Smooth muscle cell (in vitro differentiated cells): ENCODE measurements around the gene ZNF625. TPM values are rescaled to one million over a fixed set of nuclear protein-coding genes. Genes with fewer than 3 reads are reported as not detected.

Experiments
- DNase-seq: peaks from one replicate; lab custom pipeline; 2025; ENCODE audit not compliant: unreplicated experiment; lab: John Stamatoyannopoulos, UW
- H2AFZ ChIP-seq: fragments of 200-600 bp; sonication (generic); 2 replicates; pipeline ENCODE4 v1.6.0; 2016; ENCODE audit warnings: antibody characterized with exemption, low read depth, mild to moderate bottlenecking
- H3F3A ChIP-seq: fragments of 200-600 bp; sonication (generic); 2 replicates; pipeline ENCODE4 v1.6.0; 2017; ENCODE audit warnings: antibody characterized with exemption, low read depth
- H3K27ac ChIP-seq: fragments of 200-600 bp; sonication (generic); 2 replicates; pipeline ENCODE4 v1.5.1; 2016; ENCODE audit warnings: low read depth, mild to moderate bottlenecking
- H3K27me3 ChIP-seq: fragments of 200-600 bp; sonication (generic); 2 replicates; pipeline ENCODE4 v1.6.1; 2016; ENCODE audit warnings: low read depth, mild to moderate bottlenecking
- H3K36me3 ChIP-seq: fragments of 200-600 bp; sonication (generic); 2 replicates; pipeline ENCODE4 v1.5.1; 2016; ENCODE audit warnings: low read depth
- H3K4me1 ChIP-seq: fragments of 200-600 bp; sonication (generic); 2 replicates; pipeline ENCODE4 v1.5.1; 2016; ENCODE audit warnings: low read depth
- H3K4me2 ChIP-seq: fragments of 200-600 bp; sonication (generic); 2 replicates; pipeline ENCODE4 v1.6.0; 2016; ENCODE audit warnings: mild to moderate bottlenecking
- H3K4me3 ChIP-seq: fragments of 200-600 bp; sonication (generic); 2 replicates; pipeline ENCODE4 v1.5.1; 2016; ENCODE audit warnings: mild to moderate bottlenecking
- H3K79me2 ChIP-seq: fragments of 200-600 bp; sonication (generic); 2 replicates; pipeline ENCODE4 v1.6.0; 2016; ENCODE audit warnings: low read depth, mild to moderate bottlenecking
- H3K9ac ChIP-seq: fragments of 200-600 bp; sonication (generic); 2 replicates; pipeline ENCODE4 v1.6.0; 2016; ENCODE audit warnings: low read depth
- H3K9me3 ChIP-seq: fragments of 200-600 bp; sonication (generic); replicated peaks from 2 replicates; pipeline ENCODE4 v1.5.1; 2016; ENCODE audit warnings: low read depth
- H4K20me1 ChIP-seq: fragments of 200-600 bp; sonication (generic); 2 replicates; pipeline ENCODE4 v1.6.0; 2016; ENCODE audit warnings: low read depth
- WGBS: methylation state at CpG from one replicate; pipeline ENCODE4 v1.1.7; 2016; ENCODE audit warnings: low lambda C conversion rate; 5-methylcytosine and 5-hydroxymethylcytosine counted together
- polyA plus RNA-seq: library from polyadenylated mRNA; unstranded; fragments of >200 nt; fragmentation: Nextera tagmentation; extraction: Ambion mirVana; gene quantifications from 2 replicates; pipeline ENCODE4 v1.2.1, GENCODE V29; 2016
- total RNA-seq: library from RNA; depleted of rRNA; stranded (reverse); fragments of >200 nt; gene quantifications from 2 replicates; pipeline ENCODE4 v1.2.3, GENCODE V29; 2014
- TF ChIP-seq, protein P1 (sequence below): fragments of 200-600 bp; sonication (generic); IDR thresholded peaks from 2 replicates; pipeline ENCODE4 v1.5.1; 2017; ENCODE audit warnings: borderline replicate concordance, mild to moderate bottlenecking, antibody characterized with exemption; ENCODE audit not compliant: insufficient read depth, poor library complexity, severe bottlenecking

Gene ZNF625
- total and polyA plus RNA-seq, 2 experiments from 2014 or later, result 0.66 to 13.5 TPM

DNA sequence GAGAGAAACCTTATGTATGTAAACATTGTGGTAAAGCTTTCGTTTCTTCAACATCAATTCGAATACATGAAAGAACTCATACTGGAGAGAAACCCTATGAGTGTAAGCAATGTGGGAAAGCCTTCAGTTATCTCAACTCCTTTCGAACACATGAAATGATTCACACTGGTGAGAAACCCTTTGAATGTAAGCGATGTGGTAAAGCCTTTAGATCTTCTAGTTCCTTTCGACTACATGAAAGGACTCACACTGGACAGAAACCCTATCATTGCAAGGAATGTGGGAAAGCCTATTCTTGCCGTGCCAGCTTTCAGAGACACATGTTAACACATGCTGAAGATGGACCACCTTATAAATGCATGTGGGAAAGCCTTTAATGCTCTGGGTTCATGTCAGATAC is 31.1 kb upstream of the ZNF625 start:
- Histone ChIP-seq H3K4me2 (no peak overlapping the region), H4K20me1 (no peaks in the 10 kb centered on the region), H3F3A (no peaks in the 10 kb centered on the region), H3K36me3 (peaks cover 79% of the 10 kb centered on the region), H2AFZ (no peak overlapping the region), H3K79me2 (peaks cover 17% of the 10 kb centered on the region), H3K4me1 (no peaks in the 10 kb centered on the region), H3K27ac (no peak overlapping the region), H3K9me3 (peaks cover 74% of the 10 kb centered on the region), H3K4me3 (peak overlapping the region; percentile 10), H3K27me3 (no peaks in the 10 kb centered on the region), H3K9ac (no peak overlapping the region)
- 97% methylated on average over 6 of the region's 6 CpGs for WGBS
- TF ChIP-seq, protein P1, sequence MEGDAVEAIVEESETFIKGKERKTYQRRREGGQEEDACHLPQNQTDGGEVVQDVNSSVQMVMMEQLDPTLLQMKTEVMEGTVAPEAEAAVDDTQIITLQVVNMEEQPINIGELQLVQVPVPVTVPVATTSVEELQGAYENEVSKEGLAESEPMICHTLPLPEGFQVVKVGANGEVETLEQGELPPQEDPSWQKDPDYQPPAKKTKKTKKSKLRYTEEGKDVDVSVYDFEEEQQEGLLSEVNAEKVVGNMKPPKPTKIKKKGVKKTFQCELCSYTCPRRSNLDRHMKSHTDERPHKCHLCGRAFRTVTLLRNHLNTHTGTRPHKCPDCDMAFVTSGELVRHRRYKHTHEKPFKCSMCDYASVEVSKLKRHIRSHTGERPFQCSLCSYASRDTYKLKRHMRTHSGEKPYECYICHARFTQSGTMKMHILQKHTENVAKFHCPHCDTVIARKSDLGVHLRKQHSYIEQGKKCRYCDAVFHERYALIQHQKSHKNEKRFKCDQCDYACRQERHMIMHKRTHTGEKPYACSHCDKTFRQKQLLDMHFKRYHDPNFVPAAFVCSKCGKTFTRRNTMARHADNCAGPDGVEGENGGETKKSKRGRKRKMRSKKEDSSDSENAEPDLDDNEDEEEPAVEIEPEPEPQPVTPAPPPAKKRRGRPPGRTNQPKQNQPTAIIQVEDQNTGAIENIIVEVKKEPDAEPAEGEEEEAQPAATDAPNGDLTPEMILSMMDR, result no peak
- no peak for DNase-seq

DNA sequence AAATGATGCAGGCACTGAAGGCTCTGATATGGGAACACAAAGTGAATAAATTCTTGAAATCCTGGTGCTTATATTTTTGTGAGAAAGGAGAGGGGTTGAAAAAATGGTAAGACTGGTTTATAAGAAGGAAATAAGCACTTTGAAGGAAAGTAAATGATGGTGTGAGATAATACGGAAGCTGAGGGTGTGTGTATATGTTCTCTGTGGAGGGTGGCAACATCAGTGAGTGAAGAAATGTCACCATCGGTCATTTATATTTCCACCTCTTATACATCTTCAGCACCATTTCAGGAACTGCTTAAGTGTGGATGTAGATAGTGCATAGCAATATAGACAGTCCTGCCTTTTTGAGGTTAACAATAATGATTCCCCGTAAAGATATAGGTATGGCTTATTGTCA is 23.8 kb upstream of the ZNF625 start:
- no peak overlapping the region for H3K9ac ChIP-seq
- H3K4me2 ChIP-seq, result no peak overlapping the region
- no peaks in the 10 kb centered on the region for H3K27me3 ChIP-seq
- peaks cover 75% of the 10 kb centered on the region for H3K79me2 ChIP-seq
- H2AFZ ChIP-seq, result no peak overlapping the region
- TF ChIP-seq, protein P1, result no peak
- 97% methylated on average over 3 of the region's 3 CpGs for WGBS
- no peak overlapping the region for H3K4me3 ChIP-seq
- DNase-seq, result no peak
- no peaks in the 10 kb centered on the region for H3K4me1 ChIP-seq
- H3F3A ChIP-seq, result no peaks in the 10 kb centered on the region
- H3K9me3 ChIP-seq, result peaks cover 28% of the 10 kb centered on the region
- H3K27ac ChIP-seq, result no peak overlapping the region
- H3K36me3 ChIP-seq, result peaks cover 19% of the 10 kb centered on the region
- H4K20me1 ChIP-seq, result no peaks in the 10 kb centered on the region

DNA sequence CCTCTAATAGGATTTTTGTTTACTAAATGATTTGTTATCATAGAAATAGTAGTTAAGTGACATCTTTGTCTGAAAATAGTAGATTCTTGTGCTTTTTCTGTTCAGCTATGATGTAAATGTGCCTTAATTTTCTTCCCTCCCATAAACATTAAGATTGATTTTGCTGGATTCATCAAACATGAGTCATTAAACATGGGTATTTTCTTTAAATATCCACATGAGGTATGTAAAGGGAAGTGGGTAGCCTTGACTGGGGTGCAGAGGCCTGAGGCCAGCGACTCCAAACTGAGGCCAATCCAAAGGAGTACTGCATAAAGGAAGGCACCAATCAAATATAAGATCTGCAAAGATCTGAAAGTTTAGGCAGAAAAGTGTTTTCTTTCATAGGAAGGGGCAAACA is 10.1 kb upstream of the ZNF625 start:
- 97% methylated on average over 1 of the region's 1 CpG for WGBS
- Histone ChIP-seq H3K79me2 (peaks cover 75% of the 10 kb centered on the region), H3K9ac (no peak overlapping the region), H3K4me1 (peaks cover 6% of the 10 kb centered on the region), H2AFZ (no peak overlapping the region), H3K9me3 (no peaks in the 10 kb centered on the region), H3F3A (no peaks in the 10 kb centered on the region), H3K4me3 (no peak overlapping the region), H3K4me2 (no peak overlapping the region), H3K27ac (no peak overlapping the region), H3K36me3 (peaks cover 3% of the 10 kb centered on the region), H4K20me1 (peaks cover 40% of the 10 kb centered on the region), H3K27me3 (no peaks in the 10 kb centered on the region)
- TF ChIP-seq, protein P1, result no peak
- no peak for DNase-seq

DNA sequence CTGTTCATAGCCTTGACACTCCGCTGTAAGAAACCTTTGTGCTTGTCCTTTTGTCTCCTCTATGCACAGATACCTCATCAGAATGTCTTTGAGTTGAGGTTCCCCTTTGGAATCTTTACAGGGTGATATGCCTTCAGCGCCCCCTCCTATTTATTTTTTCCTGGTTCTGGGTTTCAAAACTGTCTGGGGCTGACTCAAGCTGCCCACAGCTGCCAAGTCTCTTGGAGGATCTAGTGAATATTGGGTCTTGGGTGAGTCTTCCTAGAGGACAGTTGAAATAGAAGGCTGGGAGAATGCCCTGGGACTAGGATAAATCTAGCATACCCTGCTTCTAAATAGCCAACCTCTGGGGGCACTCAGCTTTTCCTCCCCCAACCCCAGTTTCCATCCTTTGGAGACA is 7.3 kb upstream of the ZNF625 start:
- no peaks in the 10 kb centered on the region for H3K27me3 ChIP-seq
- peaks cover 40% of the 10 kb centered on the region for H4K20me1 ChIP-seq
- no peaks in the 10 kb centered on the region for H3K36me3 ChIP-seq
- peak overlapping the region; percentile 100 for H2AFZ ChIP-seq
- WGBS, result 11% methylated on average over 2 of the region's 2 CpGs
- peaks cover 6% of the 10 kb centered on the region for H3K4me1 ChIP-seq
- H3K9ac ChIP-seq, result peak overlapping the region; percentile 100
- TF ChIP-seq, protein P1, result no peak
- peak overlapping the region; percentile 99 for H3K27ac ChIP-seq
- H3K4me3 ChIP-seq, result peak overlapping the region; percentile 96
- no peak for DNase-seq
- peak overlapping the region; percentile 97 for H3K4me2 ChIP-seq
- no peaks in the 10 kb centered on the region for H3F3A ChIP-seq
- peaks cover 54% of the 10 kb centered on the region for H3K79me2 ChIP-seq
- H3K9me3 ChIP-seq, result no peaks in the 10 kb centered on the region
